HEK293T (cell line): ENCODE data around the gene TAAR2.
A peak's percentile ranks its signal among the peaks of the same experiment; 100 is the strongest.

ENCODE experiments used
- CTCF ChIA-PET: fragments of 350-600 bp; formaldehyde crosslinking; extraction: SDS; loops from one replicate; lab custom pipeline; 2021; ENCODE audit warnings: antibody characterized with exemption, inconsistent platforms; lab: Yijun Ruan, JAX
- POLR2A ChIA-PET: fragments of 350-600 bp; formaldehyde crosslinking; extraction: SDS; loops from one replicate; lab custom pipeline; 2020; ENCODE audit warnings: antibody characterized with exemption, inconsistent platforms; lab: Yijun Ruan, JAX
- DNase-seq: peaks from one replicate; pipeline ENCODE4 v3.0.0; 2012; ENCODE audit warnings: mixed read lengths; ENCODE audit errors: extremely low spot score
- ARNT ChIP-seq: fragments of 450-650 bp; IDR thresholded peaks from 2 replicates; pipeline ENCODE4 v1.6.1; 2017; ENCODE audit warnings: mild to moderate bottlenecking
- BHLHE40 ChIP-seq: fragments of 450-650 bp; IDR thresholded peaks from 2 replicates; pipeline ENCODE4 v1.6.1; 2016; ENCODE audit warnings: mild to moderate bottlenecking, moderate library complexity, borderline replicate concordance
- CTBP1 ChIP-seq: fragments of 450-650 bp; IDR thresholded peaks from 2 replicates; pipeline ENCODE4 v1.6.1; 2016; ENCODE audit warnings: borderline replicate concordance
- ELF4 ChIP-seq: fragments of 450-650 bp; IDR thresholded peaks from 2 replicates; pipeline ENCODE4 v1.6.1; 2017; ENCODE audit warnings: antibody characterized with exemption
- FOXA1 ChIP-seq: fragments of 450-650 bp; IDR thresholded peaks from 2 replicates; pipeline ENCODE4 v1.6.1; 2016; ENCODE audit warnings: mild to moderate bottlenecking
- FOXK2 ChIP-seq: fragments of 450-650 bp; IDR thresholded peaks from 2 replicates; pipeline ENCODE4 v1.6.1; 2016; ENCODE audit warnings: mild to moderate bottlenecking
- FOXM1 ChIP-seq: fragments of 450-650 bp; IDR thresholded peaks from 2 replicates; pipeline ENCODE4 v1.6.1; 2017; ENCODE audit warnings: mild to moderate bottlenecking, borderline replicate concordance
- HDGF ChIP-seq: fragments of 450-650 bp; IDR thresholded peaks from 2 replicates; pipeline ENCODE4 v1.6.1; 2017; ENCODE audit warnings: antibody characterized with exemption, borderline replicate concordance
- L3MBTL2 ChIP-seq: fragments of 450-650 bp; conservative IDR thresholded peaks from 2 replicates; pipeline ENCODE4 v1.6.1; 2016; ENCODE audit warnings: mild to moderate bottlenecking
- LEF1 ChIP-seq: fragments of 450-650 bp; IDR thresholded peaks from 2 replicates; pipeline ENCODE4 v1.6.1; 2017; ENCODE audit warnings: mild to moderate bottlenecking, borderline replicate concordance
- PKNOX1 ChIP-seq: fragments of 450-650 bp; IDR thresholded peaks from 2 replicates; pipeline ENCODE4 v1.6.1; 2016
- SP1 ChIP-seq: fragments of 450-650 bp; IDR thresholded peaks from 2 replicates; pipeline ENCODE4 v1.6.1; 2017
- SUZ12 ChIP-seq: fragments of 450-650 bp; IDR thresholded peaks from 2 replicates; pipeline ENCODE4 v1.6.1; 2016; ENCODE audit warnings: mild to moderate bottlenecking
- TARDBP ChIP-seq: fragments of 450-650 bp; IDR thresholded peaks from 2 replicates; pipeline ENCODE4 v1.6.1; 2016
- ZNF384 ChIP-seq: fragments of 450-650 bp; IDR thresholded peaks from 2 replicates; pipeline ENCODE4 v1.6.1; 2016

The TAAR2 gene, protein sequence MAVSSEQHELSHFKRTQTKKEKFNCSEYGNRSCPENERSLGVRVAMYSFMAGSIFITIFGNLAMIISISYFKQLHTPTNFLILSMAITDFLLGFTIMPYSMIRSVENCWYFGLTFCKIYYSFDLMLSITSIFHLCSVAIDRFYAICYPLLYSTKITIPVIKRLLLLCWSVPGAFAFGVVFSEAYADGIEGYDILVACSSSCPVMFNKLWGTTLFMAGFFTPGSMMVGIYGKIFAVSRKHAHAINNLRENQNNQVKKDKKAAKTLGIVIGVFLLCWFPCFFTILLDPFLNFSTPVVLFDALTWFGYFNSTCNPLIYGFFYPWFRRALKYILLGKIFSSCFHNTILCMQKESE

DNA sequence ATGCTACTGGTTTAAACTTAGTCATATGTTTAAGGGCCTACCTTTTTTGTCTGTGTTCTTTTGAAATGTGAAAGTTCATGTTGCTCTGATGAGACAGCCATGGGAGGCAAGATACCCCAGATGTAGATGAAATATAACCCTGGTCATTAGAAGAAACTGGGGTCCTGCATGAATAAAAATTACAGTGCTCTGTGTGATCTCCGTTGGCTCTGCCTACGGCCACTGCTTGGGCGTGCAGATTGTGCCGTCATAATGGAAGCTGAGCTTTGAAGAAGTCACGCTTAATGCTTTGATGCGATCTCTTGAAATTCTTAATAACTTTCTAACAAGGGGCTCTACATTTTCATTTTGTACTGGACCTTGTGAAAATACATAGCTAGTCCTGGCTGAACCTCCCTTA is at the start of gene TAAR2:
TSS of gene TAAR2 (minus strand) at position 101 of the 400 bp plus-strand sequence. CDS start at position 101, 0 bp downstream.
- TF ChIP-seq CTBP1 (no peak), ZNF384 (no peak)
- DNase-seq = no peak
- ChIA-PET CTCF (no interaction called here), POLR2A (interaction anchor here (0.7 kb wide), 1 partner anchor 111 kb away, joined by 3 read pairs; the partner anchor contains the start of gene STX7)

DNA sequence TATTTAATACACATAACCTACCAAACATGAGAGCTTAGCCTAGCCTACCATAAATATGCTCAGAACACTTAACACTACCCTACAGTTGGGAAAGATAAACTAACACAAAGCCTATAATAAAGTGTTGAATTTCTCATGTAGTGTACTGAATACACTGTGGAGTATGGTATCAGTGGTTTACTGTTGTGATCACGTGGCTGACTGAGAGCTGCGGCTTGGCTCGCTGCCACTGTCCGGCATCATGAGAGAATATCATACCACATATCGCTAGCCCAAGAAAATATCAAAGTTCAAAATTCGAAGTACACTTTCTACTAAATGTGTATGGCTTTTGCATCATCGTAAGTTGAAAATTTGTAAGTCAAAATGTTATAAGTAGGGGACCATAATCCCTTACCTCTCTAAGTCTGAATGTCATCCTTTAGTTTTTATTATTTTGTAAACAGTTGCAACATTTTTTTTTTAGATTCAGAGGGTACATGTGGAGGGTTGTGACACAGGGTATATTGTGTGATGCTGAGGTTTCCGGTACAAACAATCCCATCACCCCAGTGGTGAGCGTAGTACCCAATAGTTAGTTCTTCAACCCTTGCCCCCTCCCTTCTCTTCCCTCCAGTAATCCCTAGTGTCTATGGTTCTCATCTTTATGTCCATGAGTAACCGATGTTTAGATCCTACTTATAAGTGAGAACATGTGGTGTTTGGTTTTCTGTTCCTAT is 49.5 kb upstream of the TAAR2 start:
- POLR2A ChIA-PET = no interaction called here
- CTCF ChIA-PET = no interaction called here
- DNase-seq = no peak
- TF ChIP-seq FOXA1 = no peak
- TF ChIP-seq FOXK2 = no peak
- TF ChIP-seq BHLHE40 = no peak

DNA sequence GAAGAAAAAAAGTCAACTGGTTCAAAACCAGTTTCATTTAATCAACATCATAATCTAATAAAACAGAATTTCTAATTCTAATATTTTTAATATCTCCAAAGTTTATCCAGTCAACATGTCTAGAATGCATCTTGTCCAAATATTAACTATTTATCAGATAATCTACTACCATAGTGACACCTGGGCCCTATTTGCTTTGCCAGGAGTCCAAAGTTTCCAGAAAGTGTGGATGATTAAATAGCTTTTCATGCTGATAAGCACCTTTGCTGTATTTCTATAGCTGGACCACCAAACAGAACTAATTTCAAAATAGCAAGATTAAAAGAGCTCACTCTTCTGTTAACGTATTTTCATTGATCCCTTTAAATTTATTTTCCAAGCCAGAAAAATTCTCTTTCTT is 47.2 kb upstream of the TAAR2 start:
- ChIA-PET POLR2A (no interaction called here), CTCF (interaction anchor here (0.6 to 1.5 kb wide), 4 partner anchors 20 to 231 kb away, joined by 3 to 6 read pairs (median 4); no protein-coding TSS in a partner anchor)
- DNase-seq = no peak
- no peak for TF ChIP-seq FOXK2
- no peak for TF ChIP-seq ZNF384
- TF ChIP-seq SUZ12 = no peak
- TF ChIP-seq L3MBTL2 = no peak
- TF ChIP-seq LEF1 = no peak
- TF ChIP-seq SP1 = no peak
- TF ChIP-seq TARDBP = no peak
- TF ChIP-seq BHLHE40 = no peak

- POLR2A ChIA-PET = no interaction called here
- TF ChIP-seq L3MBTL2 = peak; percentile 55; the same call in 1 of the 2 replicates
- TF ChIP-seq TARDBP = no peak
- TF ChIP-seq HDGF = no peak
- no peak for TF ChIP-seq BHLHE40
- no peak for TF ChIP-seq FOXK2
- peak; percentile 50 for DNase-seq
- CTCF ChIA-PET = interaction anchor here (0.6 to 1.9 kb wide), 12 partner anchors 46 to 785 kb away, joined by 3 to 10 read pairs (median 3); no protein-coding TSS in a partner anchor
Observed at GRCh38 chr6:132669690-132670291, 45.7 kb upstream of the TAAR2 start.

DNA sequence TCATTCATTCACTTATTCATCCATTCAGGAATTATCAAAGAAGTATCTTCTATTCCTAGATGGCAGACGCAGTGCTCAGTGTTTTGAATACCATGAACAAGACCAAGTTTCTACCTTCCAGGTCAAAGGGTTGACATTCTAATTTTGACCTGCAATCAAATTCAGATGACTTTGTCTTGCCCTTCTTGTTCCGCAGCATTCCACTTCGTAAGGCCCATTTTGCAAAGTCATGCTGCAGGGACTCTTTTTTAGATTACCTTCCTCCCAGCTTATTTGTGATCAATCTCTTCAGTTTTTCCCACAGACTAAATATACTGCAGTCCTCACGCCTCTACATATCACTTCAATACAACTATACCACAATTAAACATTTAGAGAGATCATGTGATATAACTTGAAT is 42.0 kb upstream of the TAAR2 start:
- ChIA-PET CTCF (no interaction called here), POLR2A (no interaction called here)
- TF ChIP-seq BHLHE40 (no peak), FOXK2 (no peak), ARNT (no peak), LEF1 (no peak), L3MBTL2 (no peak), FOXA1 (no peak), PKNOX1 (no peak), FOXM1 (no peak)
- DNase-seq = no peak

DNA sequence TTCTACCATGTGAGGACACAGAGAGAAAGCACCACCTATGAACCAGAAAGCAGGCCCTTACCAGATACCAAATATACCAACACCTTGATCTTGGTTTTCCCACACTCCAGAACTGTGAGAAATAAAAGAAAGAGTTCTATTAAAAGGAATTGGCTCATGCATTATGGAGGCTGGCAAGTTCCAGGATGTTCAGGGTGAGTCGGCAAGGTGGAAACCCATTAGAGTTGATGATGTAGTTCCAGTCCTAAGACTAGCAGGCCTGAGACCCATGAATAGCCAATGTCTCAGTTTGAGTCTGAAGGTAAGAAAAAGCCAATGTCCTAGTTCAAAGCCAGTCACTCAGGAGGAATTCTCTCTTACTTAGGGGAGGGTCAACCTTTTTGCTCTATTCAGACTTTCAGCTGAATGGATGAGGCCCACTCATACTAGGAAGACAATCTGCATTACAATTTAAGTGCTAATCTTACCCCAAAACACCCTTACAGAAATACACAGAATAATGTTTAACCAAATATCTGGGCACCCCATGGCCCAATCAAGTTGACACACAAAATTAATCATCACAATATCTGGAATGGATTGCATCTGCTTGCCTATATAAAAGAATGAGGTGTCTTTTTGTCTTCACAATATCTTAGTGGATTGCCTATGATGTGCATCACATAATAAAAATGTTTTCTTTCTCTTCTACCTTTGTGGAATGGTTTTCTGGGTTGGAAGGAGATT is 40.4 kb upstream of the TAAR2 start:
- ChIA-PET CTCF (no interaction called here), POLR2A (no interaction called here)
- TF ChIP-seq SUZ12 = no peak
- no peak for TF ChIP-seq CTBP1
- no peak for TF ChIP-seq ZNF384
- no peak for TF ChIP-seq LEF1
- no peak for TF ChIP-seq PKNOX1
- TF ChIP-seq ELF4 = no peak
- TF ChIP-seq TARDBP = no peak
- no peak for TF ChIP-seq L3MBTL2
- DNase-seq = no peak

- POLR2A ChIA-PET = no interaction called here
- CTCF ChIA-PET = no interaction called here
- DNase-seq = no peak
- TF ChIP-seq FOXK2 (no peak), BHLHE40 (no peak), PKNOX1 (no peak), LEF1 (no peak), CTBP1 (no peak)
Observed at GRCh38 chr6:132663661-132664060, 39.6 kb upstream of the TAAR2 start.
